Heart left ventricle (tissue), 16 donors: ENCODE measurements around the gene DUSP15. TPM values are rescaled to one million over a fixed set of nuclear protein-coding genes. Genes with fewer than 3 reads are reported as not detected.

Source experiments
- ATAC-seq, 4 donors: fragments of 200-7000 bp; cut with Tn5 transposase; one replicate each; pipeline ENCODE4 v1.9.1; 2020 to 2022; ENCODE audit warnings: moderate library complexity in 4 of 4, mild to moderate bottlenecking in 3 of 4, moderate number of reproducible peaks in 1 of 4
- DNase-seq, 5 donors: peaks; one replicate each; pipeline ENCODE4 v3.0.0-alpha.2; 2020
- H3K27ac ChIP-seq, 12 donors: fragments of 200-600 bp; sonication (generic) in 4 of 12; one replicate each; pipeline versions ENCODE4 v1.5.0 to v1.8.0; 2016 to 2022; ENCODE audit warnings: mild to moderate bottlenecking in 2 of 12
- H3K27me3 ChIP-seq, 9 donors: fragments of 200-600 bp; sonication (generic) in 2 of 9; one replicate each; pipeline versions ENCODE4 v1.5.1 to v1.8.0; 2016 to 2022; ENCODE audit warnings: mild to moderate bottlenecking in 3 of 9
- H3K36me3 ChIP-seq, 9 donors: fragments of 200-600 bp; sonication (generic) in 2 of 9; one replicate each; pipeline versions ENCODE4 v1.5.0 to v1.8.0; 2018 to 2022; ENCODE audit warnings: mild to moderate bottlenecking in 2 of 9
- H3K4me1 ChIP-seq, 12 donors: fragments of 200-600 bp; sonication (generic) in 4 of 12; one replicate each; pipeline versions ENCODE4 v1.5.0 to v1.8.0; 2016 to 2022; ENCODE audit warnings: mild to moderate bottlenecking in 3 of 12
- H3K4me3 ChIP-seq, 12 donors: fragments of 200-600 bp; sonication (generic) in 4 of 12; one replicate each; pipeline versions ENCODE4 v1.5.0 to v1.8.0; 2017 to 2022; ENCODE audit warnings: mild to moderate bottlenecking in 9 of 12, moderate library complexity in 4 of 12
- H3K9me3 ChIP-seq, 12 donors: fragments of 200-600 bp; sonication (generic) in 4 of 12; one replicate each; pipeline versions ENCODE4 v1.5.0 to v1.8.0; 2016 to 2022; ENCODE audit warnings: mild to moderate bottlenecking in 1 of 12
- CTCF ChIP-seq, 12 donors: fragments of 200-600 bp; sonication (generic) in 4 of 12; IDR thresholded peaks; one replicate each; pipeline versions ENCODE4 v1.5.0 to v1.8.0; 2018 to 2022; ENCODE audit warnings: antibody characterized with exemption in 12 of 12, mild to moderate bottlenecking in 5 of 12
- POLR2A ChIP-seq, 2 donors: fragments of 450-650 bp; IDR thresholded peaks; one replicate each; pipeline ENCODE4 v1.6.1; 2017; ENCODE audit warnings: antibody characterized with exemption in 2 of 2, mild to moderate bottlenecking in 2 of 2, moderate library complexity in 2 of 2
- WGBS, 4 donors: extraction: QIAGEN DNeasy Blood & Tissue Kit in 2 of 4; methylation state at CpG; one replicate each; pipeline versions ENCODE4 v1.1.5 to v1.1.7; 2013 to 2018; 5-methylcytosine and 5-hydroxymethylcytosine counted together
- intact Hi-C, 10 donors: fragments of 100-400 bp; cut with DNase I; formaldehyde crosslinking; loops; one replicate each; pipeline versions ENCODE4 v1.11.1 to v1.14.2; 2022
- polyA plus RNA-seq, 2 donors: library from polyadenylated mRNA; stranded (reverse); fragments of 200-250 nt; gene quantifications; one replicate each; pipeline ENCODE4 v1.2.3, GENCODE V29; 2013
- total RNA-seq, 9 donors: library from RNA; depleted of rRNA in 2 of 9; stranded (reverse); fragments of >200 nt in 2 of 9; fragmentation: NEBNext Ultra II Directional in 3 of 9; extraction: Animal tissue kit (Norgen Biotek cat#: 25700) in 3 of 9; gene quantifications; one replicate each; pipeline versions ENCODE4 v1.1.0 to v1.2.4, GENCODE V29; 2016 to 2023
- donor health status: ischemic (EF 13 %, LVEDD 7.1; RV severe dilation, severe dysfunction).
- donor health status: healthy with polysubstance abuse.
- donor health status: DM: no; HTN: yes; CAD: no.
- donor health status: DM: no; HTN: no; CAD: no.
- donor health status: ischemic (EF 25% LVEDD 6.9; RV normal size, moderate dysfunction).
- donor health status: ischemic (EF 25% LVEDD 5.7; RV mildly dilated, moderate dysfunction).
- donor health status: healthy.
- donor health status: DM: yes; HTN: yes; CAD: no.
- donor health status: ischemic (EF 35%, LVEDD 5.7; RV mildly dilated, moderate dysfunction).
- donor health status: nonischemic (EF 11% LVEDD 7.7; RV severe dilation, severe dysfunction).
- donor health status: DM: yes; HTN: yes; CAD: no.
- donor health status: PGD.
- donor health status: ischemic (EF 29% LVEDD 5.4; RV normal size, mild dysfunction).
- donor health status: nonischemic (EF 23%, LVEDD 6.1; RV moderate dilation, normal function).

The DUSP15 gene
- total and polyA plus RNA-seq, 11 donors, result 0.68 to 7.4 (median 3.0) TPM

DNA sequence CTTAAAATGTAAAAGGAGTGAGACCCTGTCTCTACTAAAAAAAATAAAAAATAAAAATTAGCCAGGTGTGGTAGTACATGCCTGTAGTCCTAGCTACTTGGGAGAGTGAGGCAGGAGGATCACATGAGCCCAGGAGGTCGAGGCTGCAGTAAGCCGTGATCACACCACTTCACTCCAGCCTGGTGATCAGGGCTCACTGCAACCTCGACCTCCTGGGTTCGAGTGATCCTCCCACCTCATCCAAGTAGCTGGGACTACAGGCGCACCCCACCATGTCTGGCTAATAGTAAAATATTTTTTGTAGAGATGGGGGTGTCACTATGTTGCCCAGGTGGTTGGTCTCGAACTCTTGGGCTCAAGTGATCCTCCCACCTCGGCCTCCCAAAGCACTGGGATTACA lies 16.8 kb downstream of the DUSP15 start:
- TF ChIP-seq CTCF (IDR thresholded peaks at IDR 0.05) (no peak), POLR2A (IDR thresholded peaks at IDR 0.05) (no peak)
- H3K4me3 ChIP-seq, result no peak overlapping the region
- 79 to 84% (median 80%) methylated on average over 7 of the region's 7 CpGs for WGBS, 4 donors
- peaks cover 0 to 77% (median 19%) of the 10 kb centered on the region in 9 donors for H3K27me3 ChIP-seq
- H3K4me1 ChIP-seq, result peaks cover 0 to 9% (median 0%) of the 10 kb centered on the region in 12 donors
- no peaks in the 10 kb centered on the region for H3K9me3 ChIP-seq
- ATAC-seq, result no peak
- intact Hi-C loops, result loop anchor here (2.0 to 10.0 kb wide), 10 partner anchors 99 to 241 kb away; partner anchors contain the start of gene PDRG1 (in 2 of the 10)
- H3K36me3 ChIP-seq, result no peaks in the 10 kb centered on the region
- no peak overlapping the region for H3K27ac ChIP-seq
- no peak for DNase-seq

- H3K9me3 ChIP-seq, result no peaks in the 10 kb centered on the region
- no peak for DNase-seq
- no peak overlapping the region for H3K27ac ChIP-seq
- no peaks in the 10 kb centered on the region for H3K36me3 ChIP-seq
- TF ChIP-seq CTCF (IDR thresholded peaks at IDR 0.05) (no peak), POLR2A (IDR thresholded peaks at IDR 0.05) (no peak)
- 60 to 66% (median 62%) methylated on average over 11 of the region's 11 CpGs for WGBS, 4 donors
- H3K4me1 ChIP-seq, result peaks cover 0 to 9% (median under 1%) of the 10 kb centered on the region in 12 donors
- no peak overlapping the region for H3K4me3 ChIP-seq
- ATAC-seq, result no peak
- intact Hi-C loops, result loop anchor here in 9 of 10 donors (2.0 to 10.0 kb wide), 8 partner anchors 99 to 243 kb away; partner anchors contain the start of gene PDRG1 (in 1 of the 9)
- peaks cover 0 to 59% (median 19%) of the 10 kb centered on the region in 9 donors for H3K27me3 ChIP-seq
Measured at GRCh38 chr20:31851240-31851955, 18.9 kb downstream of the DUSP15 start.

- Histone ChIP-seq H3K9me3 (no peaks in the 10 kb centered on the region), H3K4me3 (no peak overlapping the region), H3K4me1 (peaks cover 0 to 20% (median 2%) of the 10 kb centered on the region in 12 donors), H3K27me3 (peaks cover 0 to 53% (median 19%) of the 10 kb centered on the region in 9 donors), H3K27ac (no peak overlapping the region), H3K36me3 (no peaks in the 10 kb centered on the region)
- DNase-seq (no peak), ATAC-seq (peak in 1 of 4 donors; percentile 19)
- 24 to 33% (median 30%) methylated on average over 35 to 45 of the region's 45 CpGs for WGBS, 4 donors
- no peak for TF ChIP-seq CTCF (IDR thresholded peaks at IDR 0.05)
- no peak for TF ChIP-seq POLR2A (IDR thresholded peaks at IDR 0.05)
- intact Hi-C loops, result no loop called here
Measured at GRCh38 chr20:31849306-31849930, 20.9 kb downstream of the DUSP15 start.
